Lower lobe of right lung (tissue), 2 donors: Measurements from ENCODE around the gene VAV2. TPM values are rescaled to one million over a fixed set of nuclear protein-coding genes. Genes with fewer than 3 reads are reported as not detected.
A peak's percentile ranks its signal among the peaks of the same experiment; 100 is the strongest.
"Not testable (repeated sequence)": the region's sequence is repeated elsewhere in the genome, so short reads cannot be mapped to it uniquely, and the experiment has no call there.

Source experiments
- ATAC-seq, 2 donors: fragments of 200-7000 bp; cut with Tn5 transposase; one replicate each; pipeline ENCODE4 v1.9.1; 2020 to 2022; ENCODE audit warnings: mild to moderate bottlenecking in 2 of 2, moderate library complexity in 2 of 2
- DNase-seq: peaks from one replicate; pipeline ENCODE4 v3.0.0-alpha.2; 2020
- H3K27ac ChIP-seq: fragments of 200-600 bp; one replicate; pipeline ENCODE4 v1.8.0; 2022
- H3K27me3 ChIP-seq: fragments of 200-600 bp; one replicate; pipeline ENCODE4 v1.8.0; 2022; ENCODE audit warnings: low read depth
- H3K36me3 ChIP-seq: fragments of 200-600 bp; one replicate; pipeline ENCODE4 v1.8.0; 2022; ENCODE audit warnings: mild to moderate bottlenecking
- H3K4me1 ChIP-seq: fragments of 200-600 bp; one replicate; pipeline ENCODE4 v1.8.0; 2022
- H3K4me3 ChIP-seq: fragments of 200-600 bp; one replicate; pipeline ENCODE4 v1.8.0; 2022; ENCODE audit warnings: mild to moderate bottlenecking
- H3K9me3 ChIP-seq: fragments of 200-600 bp; one replicate; pipeline ENCODE4 v1.8.0; 2022
- CTCF ChIP-seq: fragments of 200-600 bp; IDR thresholded peaks from one replicate; pipeline ENCODE4 v1.8.0; 2022; ENCODE audit warnings: antibody characterized with exemption, mild to moderate bottlenecking
- intact Hi-C: fragments of 100-400 bp; cut with DNase I; formaldehyde crosslinking; loops from one replicate; pipeline ENCODE4 v1.11.0; 2022
- total RNA-seq: library from RNA; stranded (reverse); fragmentation: NEBNext Ultra II Directional; extraction: Animal tissue kit (Norgen Biotek cat#: 25700); gene quantifications from one replicate; pipeline ENCODE4 v1.2.1, GENCODE V29; 2021
- donor health status: DM: no; HTN: yes; CAD: no; lungs with severe emphysema.

VAV2 gene
- total RNA-seq, 1 donor from 2014 or later = 26.9 TPM

DNA sequence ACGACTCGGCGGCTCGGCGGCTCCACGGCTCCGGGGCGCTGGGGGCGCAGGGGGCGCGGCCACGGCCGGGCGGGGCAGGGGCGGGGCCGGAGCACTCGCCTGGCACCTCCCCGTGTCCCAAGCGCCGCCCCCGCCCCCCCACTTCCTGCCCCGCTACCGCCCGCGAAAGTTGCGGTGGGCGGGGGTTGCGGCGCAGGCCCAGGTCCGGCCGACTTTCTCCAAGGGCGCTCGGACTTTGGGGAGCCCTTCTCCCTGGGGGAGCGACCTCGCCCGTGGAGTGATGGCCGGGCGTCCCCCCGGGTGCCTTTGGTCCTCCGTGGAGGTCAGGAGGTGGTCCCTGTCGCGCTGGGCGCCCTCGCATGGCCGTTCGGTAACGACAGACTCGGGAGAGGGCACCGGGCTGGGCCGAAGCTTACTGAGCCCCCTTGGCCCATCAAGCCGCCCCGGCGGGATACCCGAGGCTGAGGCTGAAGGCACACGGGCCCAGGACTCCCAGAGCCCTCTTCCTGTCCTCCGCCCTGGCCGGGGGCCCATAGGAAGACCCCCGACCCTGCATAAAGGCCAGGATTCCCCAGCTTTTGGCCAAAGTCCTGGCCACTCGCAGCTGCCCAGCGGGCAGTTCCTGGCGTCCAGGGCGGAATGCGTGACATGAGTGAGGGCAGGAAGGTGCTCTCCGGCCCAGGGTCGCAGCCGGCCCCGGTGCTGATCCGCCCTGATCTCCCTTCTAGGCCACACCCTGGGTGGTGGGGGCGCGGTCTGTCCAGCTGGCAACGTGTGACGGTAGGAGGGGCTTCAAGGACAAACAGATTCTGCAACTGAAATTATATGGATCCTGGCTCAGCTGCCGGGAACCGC, 883 bp upstream of the VAV2 start:
- peak; percentile 44 for TF ChIP-seq CTCF
- intact Hi-C loops = loop anchor here (5.0 kb wide), 1 partner anchor 201 kb away; no protein-coding TSS in a partner anchor

DNA sequence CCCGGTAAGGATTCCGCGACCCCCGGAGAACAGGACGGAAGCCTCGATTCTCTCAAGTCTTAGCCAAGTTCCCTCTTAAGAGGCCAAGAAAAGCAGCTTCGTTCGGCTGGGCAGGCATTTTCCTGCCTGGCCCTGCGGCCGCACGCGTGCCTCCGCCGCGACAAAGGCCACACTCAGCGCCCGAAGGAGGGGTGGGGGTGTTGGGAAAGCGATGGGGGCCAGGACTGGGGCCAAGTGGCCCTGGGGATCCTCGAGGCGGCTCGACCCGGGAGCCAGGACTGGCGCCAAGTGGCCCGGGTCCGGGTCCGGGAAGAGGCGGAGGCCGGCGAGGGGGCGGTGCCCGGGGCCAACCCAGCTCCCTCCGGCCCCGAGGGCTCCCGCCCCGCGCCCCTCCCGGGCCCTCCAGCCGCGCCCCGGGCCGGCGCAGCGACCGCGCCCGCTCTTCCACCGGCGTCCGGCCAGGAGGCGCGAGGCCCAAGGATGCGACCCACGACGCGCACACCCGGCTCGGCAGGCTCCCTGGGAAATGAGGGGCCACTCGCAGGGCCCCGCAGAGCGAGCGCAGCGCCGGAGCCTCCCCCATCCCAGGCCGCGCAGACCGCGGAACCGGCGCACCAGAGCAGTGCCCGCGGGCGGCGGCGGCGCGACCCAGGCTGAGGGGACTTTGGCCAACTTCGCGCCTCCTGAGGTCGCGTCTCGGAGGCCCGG, 756 bp downstream of the VAV2 start:
- no peak for TF ChIP-seq CTCF
- Histone ChIP-seq H3K4me3 (peak overlapping the region; percentile 75), H3K9me3 (no peaks in the 10 kb centered on the region), H3K27ac (peak overlapping the region; percentile 90), H3K36me3 (no peaks in the 10 kb centered on the region), H3K4me1 (peaks cover 29% of the 10 kb centered on the region), H3K27me3 (no peaks in the 10 kb centered on the region)
- ATAC-seq = no peak
- DNase-seq = peak; percentile 51
- intact Hi-C loops = loop anchor here (5.0 kb wide), 1 partner anchor 199 kb away; no protein-coding TSS in a partner anchor

More for the DNA sequence above, 883 bp upstream of the VAV2 start:
- H3K36me3 ChIP-seq = no peaks in the 10 kb centered on the region
- DNase-seq = peak; percentile 84
- peak overlapping the region; percentile 90 for H3K27ac ChIP-seq
- H3K4me3 ChIP-seq = peak overlapping the region; percentile 75
- H3K27me3 ChIP-seq = no peaks in the 10 kb centered on the region
- H3K4me1 ChIP-seq = peaks cover 29% of the 10 kb centered on the region
- H3K9me3 ChIP-seq = no peaks in the 10 kb centered on the region
- ATAC-seq = peak; percentile 88 to 89

DNA sequence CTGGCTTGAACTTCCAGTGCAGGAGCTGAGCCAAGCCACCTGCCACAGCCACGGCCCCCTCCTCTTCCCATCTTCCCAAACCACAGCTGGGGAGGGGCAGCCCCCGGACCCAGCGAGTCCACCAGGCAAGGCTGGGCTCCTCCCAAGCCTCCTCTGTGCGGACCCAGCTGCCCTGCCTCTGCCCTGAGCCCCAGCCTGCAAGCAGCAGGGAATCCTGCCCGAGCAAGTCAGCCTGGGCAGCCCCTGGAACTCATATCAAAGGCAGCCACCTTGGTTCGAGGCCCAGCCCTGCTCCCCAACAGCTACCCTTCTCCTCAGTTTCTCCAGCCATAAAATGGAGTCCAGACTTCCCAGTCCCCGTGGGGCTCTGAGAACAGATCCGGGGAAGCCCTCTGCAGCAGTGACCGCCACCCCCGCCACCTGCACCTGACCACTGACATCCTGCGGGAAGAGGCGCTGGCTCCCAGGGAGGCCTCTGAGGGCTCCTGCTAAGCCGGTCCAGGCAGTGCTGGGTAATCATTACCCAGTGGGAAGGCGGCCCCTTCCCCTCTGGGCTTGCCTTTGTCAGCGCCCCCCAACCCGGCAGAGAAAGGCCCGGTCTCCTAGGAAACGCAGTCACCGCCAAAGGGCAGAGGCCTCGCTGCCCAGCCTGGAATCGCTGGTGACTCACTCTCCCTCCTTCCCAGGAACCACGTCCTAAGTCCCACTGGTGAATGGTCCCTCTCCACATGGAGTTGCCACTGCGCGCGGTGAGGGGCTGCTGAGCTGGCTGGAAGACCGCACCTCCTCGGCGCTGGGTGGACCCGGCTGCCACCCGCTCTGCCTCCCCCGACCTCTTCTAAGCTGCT, 1.5 kb downstream of the VAV2 start:
- H3K4me3 ChIP-seq = peak overlapping the region; percentile 75
- peaks cover 29% of the 10 kb centered on the region for H3K4me1 ChIP-seq
- peak overlapping the region; percentile 90 for H3K27ac ChIP-seq
- no peaks in the 10 kb centered on the region for H3K36me3 ChIP-seq
- DNase-seq (peak; percentile 55), ATAC-seq (peak; percentile 2 to 21)
- intact Hi-C loops = loop anchor here (5.0 kb wide), 1 partner anchor 198 kb away; no protein-coding TSS in a partner anchor
- H3K27me3 ChIP-seq = no peaks in the 10 kb centered on the region
- TF ChIP-seq CTCF = no peak
- no peaks in the 10 kb centered on the region for H3K9me3 ChIP-seq

- intact Hi-C loops = loop anchor here (5.0 kb wide), 1 partner anchor 197 kb away; no protein-coding TSS in a partner anchor
- no peak for ATAC-seq
- no peak for TF ChIP-seq CTCF
- no peaks in the 10 kb centered on the region for H3K36me3 ChIP-seq
- H3K27ac ChIP-seq = no peak overlapping the region
- no peaks in the 10 kb centered on the region for H3K27me3 ChIP-seq
- no peak for DNase-seq
- H3K4me1 ChIP-seq = peaks cover 29% of the 10 kb centered on the region
- peak overlapping the region; percentile 75 for H3K4me3 ChIP-seq
- no peaks in the 10 kb centered on the region for H3K9me3 ChIP-seq
Measured at GRCh38 chr9:133989625-133990365, 2.3 kb downstream of the VAV2 start.

- H3K27ac ChIP-seq, H3K36me3 ChIP-seq, intact Hi-C loops, H3K9me3 ChIP-seq, DNase-seq, H3K4me3 ChIP-seq, H3K27me3 ChIP-seq, ATAC-seq: not testable (repeated sequence)
- peaks cover 23% of the 10 kb centered on the region for H3K4me1 ChIP-seq
Measured at GRCh38 chr9:133988771-133989170, 3.4 kb downstream of the VAV2 start.
